K562 (cell line): Measurements from ENCODE around the gene COPS6. TPM values are rescaled to one million over a fixed set of nuclear protein-coding genes. Genes with fewer than 3 reads are reported as not detected.

ENCODE experiments used
- CREB3L1 ChIP-seq: fragments of 450-650 bp; IDR thresholded peaks from 2 replicates; pipeline ENCODE4 v1.6.1; 2014; ENCODE audit warnings: low read depth, mild to moderate bottlenecking, moderate library complexity, borderline replicate concordance
- EGR1 ChIP-seq: fragments of 450-650 bp; conservative IDR thresholded peaks from 2 replicates; pipeline ENCODE4 v1.6.1; 2017; ENCODE audit warnings: mild to moderate bottlenecking
- JUNB ChIP-seq: fragments of 450-650 bp; formaldehyde crosslinking; conservative IDR thresholded peaks from 2 replicates; pipeline ENCODE4 v1.4.0; 2020; ENCODE audit warnings: mild to moderate bottlenecking
- LCOR ChIP-seq: sonication (generic); formaldehyde crosslinking; IDR thresholded peaks from 2 replicates; pipeline ENCODE4 v1.8.0; 2022; ENCODE audit warnings: mild to moderate bottlenecking, missing genetic modification reagents
- MYC ChIP-seq, 2 experiments: fragments of 250-450 bp in 1 of 2; sonication (Bioruptor Pico) in 1 of 2; IDR thresholded peaks; 2 replicates each; pipeline versions ENCODE4 v1.5.1 to v1.6.1; 2012 to 2021; ENCODE audit warnings: low read depth in 2 of 2, borderline replicate concordance in 1 of 2, improper control_type of control experiment in 1 of 2, low read length in 1 of 2, mild to moderate bottlenecking in 1 of 2, moderate library complexity in 1 of 2
- RFX5 ChIP-seq: IDR thresholded peaks from 2 replicates; pipeline ENCODE4 v1.6.1; 2011; ENCODE audit warnings: low read depth, mild to moderate bottlenecking, improper control_type of control experiment, low read length
- RNF219 ChIP-seq: fragments of 250-450 bp; sonication (Bioruptor Pico); IDR thresholded peaks from 2 replicates; pipeline ENCODE4 v1.5.0; 2022; ENCODE audit warnings: mild to moderate bottlenecking
- TFAM ChIP-seq: fragments of 250-450 bp; sonication (Bioruptor Pico); conservative IDR thresholded peaks from 2 replicates; pipeline ENCODE4 v1.5.0; 2021; ENCODE audit warnings: mild to moderate bottlenecking, moderate library complexity
- ZNF717 ChIP-seq: fragments of 250-450 bp; sonication (Bioruptor Pico); IDR thresholded peaks from 2 replicates; pipeline ENCODE4 v1.5.0; 2021
- polyA plus RNA-seq, 8 experiments: library from polyadenylated mRNA; depleted of rRNA in 4 of 8; stranded (reverse) in 5 of 8; unstranded in 3 of 8; fragments of >200 nt; fragmentation: Nextera tagmentation in 2 of 8; fragmentation: Illumina TruSeq in 1 of 8; extraction: Ambion mirVana in 2 of 8; extraction: Trizol in 1 of 8; gene quantifications; 2 replicates each; pipeline versions ENCODE4 v1.2.1 to v1.2.3, GENCODE V29; 2011 to 2014; ENCODE audit warnings: inconsistent platforms in 1 of 8, missing spikeins in 1 of 8
- total RNA-seq, 7 experiments: library from RNA; depleted of rRNA in 6 of 7; stranded (reverse); fragments of >200 nt in 6 of 7; fragmentation: Illumina TruSeq in 2 of 7; extraction: Trizol in 2 of 7; gene quantifications; 2 replicates each; pipeline versions ENCODE4 v1.2.1 to v1.2.3, GENCODE V29; 2011 to 2021; ENCODE audit warnings: low replicate concordance in 1 of 7
- TF ChIP-seq, protein P1 (sequence below): fragments of 450-650 bp; IDR thresholded peaks from 2 replicates; pipeline ENCODE4 v1.6.1; 2016; ENCODE audit warnings: mild to moderate bottlenecking, moderate library complexity

Gene COPS6
- total and polyA plus RNA-seq, 9 of the 15 experiments (the other 6 are each of a cell fraction or from before 2014, with no cell fraction given) = 63.0 to 331 (median 168) TPM

- TF ChIP-seq, protein P1, sequence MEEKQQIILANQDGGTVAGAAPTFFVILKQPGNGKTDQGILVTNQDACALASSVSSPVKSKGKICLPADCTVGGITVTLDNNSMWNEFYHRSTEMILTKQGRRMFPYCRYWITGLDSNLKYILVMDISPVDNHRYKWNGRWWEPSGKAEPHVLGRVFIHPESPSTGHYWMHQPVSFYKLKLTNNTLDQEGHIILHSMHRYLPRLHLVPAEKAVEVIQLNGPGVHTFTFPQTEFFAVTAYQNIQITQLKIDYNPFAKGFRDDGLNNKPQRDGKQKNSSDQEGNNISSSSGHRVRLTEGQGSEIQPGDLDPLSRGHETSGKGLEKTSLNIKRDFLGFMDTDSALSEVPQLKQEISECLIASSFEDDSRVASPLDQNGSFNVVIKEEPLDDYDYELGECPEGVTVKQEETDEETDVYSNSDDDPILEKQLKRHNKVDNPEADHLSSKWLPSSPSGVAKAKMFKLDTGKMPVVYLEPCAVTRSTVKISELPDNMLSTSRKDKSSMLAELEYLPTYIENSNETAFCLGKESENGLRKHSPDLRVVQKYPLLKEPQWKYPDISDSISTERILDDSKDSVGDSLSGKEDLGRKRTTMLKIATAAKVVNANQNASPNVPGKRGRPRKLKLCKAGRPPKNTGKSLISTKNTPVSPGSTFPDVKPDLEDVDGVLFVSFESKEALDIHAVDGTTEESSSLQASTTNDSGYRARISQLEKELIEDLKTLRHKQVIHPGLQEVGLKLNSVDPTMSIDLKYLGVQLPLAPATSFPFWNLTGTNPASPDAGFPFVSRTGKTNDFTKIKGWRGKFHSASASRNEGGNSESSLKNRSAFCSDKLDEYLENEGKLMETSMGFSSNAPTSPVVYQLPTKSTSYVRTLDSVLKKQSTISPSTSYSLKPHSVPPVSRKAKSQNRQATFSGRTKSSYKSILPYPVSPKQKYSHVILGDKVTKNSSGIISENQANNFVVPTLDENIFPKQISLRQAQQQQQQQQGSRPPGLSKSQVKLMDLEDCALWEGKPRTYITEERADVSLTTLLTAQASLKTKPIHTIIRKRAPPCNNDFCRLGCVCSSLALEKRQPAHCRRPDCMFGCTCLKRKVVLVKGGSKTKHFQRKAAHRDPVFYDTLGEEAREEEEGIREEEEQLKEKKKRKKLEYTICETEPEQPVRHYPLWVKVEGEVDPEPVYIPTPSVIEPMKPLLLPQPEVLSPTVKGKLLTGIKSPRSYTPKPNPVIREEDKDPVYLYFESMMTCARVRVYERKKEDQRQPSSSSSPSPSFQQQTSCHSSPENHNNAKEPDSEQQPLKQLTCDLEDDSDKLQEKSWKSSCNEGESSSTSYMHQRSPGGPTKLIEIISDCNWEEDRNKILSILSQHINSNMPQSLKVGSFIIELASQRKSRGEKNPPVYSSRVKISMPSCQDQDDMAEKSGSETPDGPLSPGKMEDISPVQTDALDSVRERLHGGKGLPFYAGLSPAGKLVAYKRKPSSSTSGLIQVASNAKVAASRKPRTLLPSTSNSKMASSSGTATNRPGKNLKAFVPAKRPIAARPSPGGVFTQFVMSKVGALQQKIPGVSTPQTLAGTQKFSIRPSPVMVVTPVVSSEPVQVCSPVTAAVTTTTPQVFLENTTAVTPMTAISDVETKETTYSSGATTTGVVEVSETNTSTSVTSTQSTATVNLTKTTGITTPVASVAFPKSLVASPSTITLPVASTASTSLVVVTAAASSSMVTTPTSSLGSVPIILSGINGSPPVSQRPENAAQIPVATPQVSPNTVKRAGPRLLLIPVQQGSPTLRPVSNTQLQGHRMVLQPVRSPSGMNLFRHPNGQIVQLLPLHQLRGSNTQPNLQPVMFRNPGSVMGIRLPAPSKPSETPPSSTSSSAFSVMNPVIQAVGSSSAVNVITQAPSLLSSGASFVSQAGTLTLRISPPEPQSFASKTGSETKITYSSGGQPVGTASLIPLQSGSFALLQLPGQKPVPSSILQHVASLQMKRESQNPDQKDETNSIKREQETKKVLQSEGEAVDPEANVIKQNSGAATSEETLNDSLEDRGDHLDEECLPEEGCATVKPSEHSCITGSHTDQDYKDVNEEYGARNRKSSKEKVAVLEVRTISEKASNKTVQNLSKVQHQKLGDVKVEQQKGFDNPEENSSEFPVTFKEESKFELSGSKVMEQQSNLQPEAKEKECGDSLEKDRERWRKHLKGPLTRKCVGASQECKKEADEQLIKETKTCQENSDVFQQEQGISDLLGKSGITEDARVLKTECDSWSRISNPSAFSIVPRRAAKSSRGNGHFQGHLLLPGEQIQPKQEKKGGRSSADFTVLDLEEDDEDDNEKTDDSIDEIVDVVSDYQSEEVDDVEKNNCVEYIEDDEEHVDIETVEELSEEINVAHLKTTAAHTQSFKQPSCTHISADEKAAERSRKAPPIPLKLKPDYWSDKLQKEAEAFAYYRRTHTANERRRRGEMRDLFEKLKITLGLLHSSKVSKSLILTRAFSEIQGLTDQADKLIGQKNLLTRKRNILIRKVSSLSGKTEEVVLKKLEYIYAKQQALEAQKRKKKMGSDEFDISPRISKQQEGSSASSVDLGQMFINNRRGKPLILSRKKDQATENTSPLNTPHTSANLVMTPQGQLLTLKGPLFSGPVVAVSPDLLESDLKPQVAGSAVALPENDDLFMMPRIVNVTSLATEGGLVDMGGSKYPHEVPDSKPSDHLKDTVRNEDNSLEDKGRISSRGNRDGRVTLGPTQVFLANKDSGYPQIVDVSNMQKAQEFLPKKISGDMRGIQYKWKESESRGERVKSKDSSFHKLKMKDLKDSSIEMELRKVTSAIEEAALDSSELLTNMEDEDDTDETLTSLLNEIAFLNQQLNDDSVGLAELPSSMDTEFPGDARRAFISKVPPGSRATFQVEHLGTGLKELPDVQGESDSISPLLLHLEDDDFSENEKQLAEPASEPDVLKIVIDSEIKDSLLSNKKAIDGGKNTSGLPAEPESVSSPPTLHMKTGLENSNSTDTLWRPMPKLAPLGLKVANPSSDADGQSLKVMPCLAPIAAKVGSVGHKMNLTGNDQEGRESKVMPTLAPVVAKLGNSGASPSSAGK = peak; percentile 98
- TF ChIP-seq MYC (IDR thresholded peaks at IDR 0.05; ENCODE audit: low read depth, low read length) (peak; percentile 100), MYC (CRISPR knock-in tag; IDR thresholded peaks at IDR 0.05; ENCODE audit: borderline replicate concordance, low read depth) (peak; percentile 80; the same call in 1 of the 2 replicates), LCOR (CRISPR knock-in tag) (peak; percentile 90), EGR1 (peak; percentile 98), ZNF717 (CRISPR knock-in tag) (no peak), TFAM (CRISPR knock-in tag) (no peak), JUNB (CRISPR knock-in tag) (no peak), RNF219 (CRISPR knock-in tag) (no peak), CREB3L1 (peak; percentile 99), RFX5 (0 out of 2 replicates have a peak, but pooled peaks have one; percentile 28)
These were observed 7.2 kb upstream of the COPS6 start, which contains the start of gene ZNF3 (continued) for GRCh38 chr7:100081535-100082102.
